Omental fat pad (tissue), 4 donors: ENCODE data around the gene SERPINA4. TPM values are rescaled to one million over a fixed set of nuclear protein-coding genes. Genes with fewer than 3 reads are reported as not detected.
"Not testable (repeated sequence)": the region's sequence is repeated elsewhere in the genome, so short reads cannot be mapped to it uniquely, and the experiment has no call there.

ENCODE experiments used
- ATAC-seq: fragments of 150-250 bp; one replicate; pipeline ENCODE4 v1.9.1; 2016; ENCODE audit warnings: mild to moderate bottlenecking, moderate library complexity; ENCODE audit not compliant: low FRiP score
- DNase-seq: peaks from one replicate; pipeline ENCODE4 v3.0.0-alpha.2; 2019; ENCODE audit warnings: low spot score
- total RNA-seq, 4 donors: library from RNA; depleted of rRNA; stranded (reverse); fragments of >200 nt; gene quantifications; one replicate each; pipeline ENCODE4 v1.1.0, GENCODE V29; 2016
- TF ChIP-seq, protein P1 (sequence below), 3 donors: fragments of 450-650 bp; IDR thresholded peaks; one replicate each; pipeline ENCODE4 v1.5.1; 2016 to 2017; ENCODE audit warnings: antibody characterized with exemption in 3 of 3, mild to moderate bottlenecking in 3 of 3, moderate library complexity in 2 of 3

The SERPINA4 gene
- total RNA-seq, 4 donors from 2014 or later: not detected

DNA sequence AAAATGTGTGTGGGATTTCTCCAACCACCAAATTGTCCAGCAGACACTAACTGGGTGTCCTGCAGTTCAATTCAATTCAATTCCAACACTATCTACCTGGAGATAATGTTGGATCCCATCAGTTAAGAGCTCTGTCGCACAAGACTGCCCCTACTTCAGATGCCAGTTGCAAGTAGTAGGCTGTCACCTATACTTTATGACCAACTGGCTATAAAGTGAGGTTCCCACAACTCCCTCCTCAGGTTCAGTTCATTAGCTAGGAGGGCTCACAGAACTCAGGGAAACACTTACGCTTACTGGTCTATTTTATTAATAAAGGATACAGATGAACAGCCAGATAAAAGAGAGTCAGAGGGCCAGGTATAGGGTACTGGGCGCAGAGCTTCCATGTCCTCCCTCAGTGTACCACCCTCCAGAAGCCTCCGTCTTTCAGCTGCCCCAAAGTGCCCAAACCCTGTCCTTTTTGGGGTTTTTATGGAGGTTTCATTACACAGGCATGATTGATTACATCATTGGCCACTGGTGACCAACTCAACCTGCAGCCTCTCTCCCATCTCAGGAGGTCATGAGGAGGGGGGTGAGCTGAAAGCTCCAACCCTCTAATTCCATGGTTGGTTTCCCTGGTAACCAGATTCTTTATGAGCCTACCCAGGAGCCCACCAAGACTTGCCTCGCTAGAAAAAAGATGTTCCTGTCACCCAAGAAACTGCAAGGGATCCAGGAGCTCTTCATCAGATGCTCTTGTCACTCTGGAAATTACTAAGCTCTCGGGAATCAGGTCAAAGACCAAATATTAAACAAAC lies 12.4 kb downstream of the SERPINA4 start:
- no peak for DNase-seq
- TF ChIP-seq, protein P1, sequence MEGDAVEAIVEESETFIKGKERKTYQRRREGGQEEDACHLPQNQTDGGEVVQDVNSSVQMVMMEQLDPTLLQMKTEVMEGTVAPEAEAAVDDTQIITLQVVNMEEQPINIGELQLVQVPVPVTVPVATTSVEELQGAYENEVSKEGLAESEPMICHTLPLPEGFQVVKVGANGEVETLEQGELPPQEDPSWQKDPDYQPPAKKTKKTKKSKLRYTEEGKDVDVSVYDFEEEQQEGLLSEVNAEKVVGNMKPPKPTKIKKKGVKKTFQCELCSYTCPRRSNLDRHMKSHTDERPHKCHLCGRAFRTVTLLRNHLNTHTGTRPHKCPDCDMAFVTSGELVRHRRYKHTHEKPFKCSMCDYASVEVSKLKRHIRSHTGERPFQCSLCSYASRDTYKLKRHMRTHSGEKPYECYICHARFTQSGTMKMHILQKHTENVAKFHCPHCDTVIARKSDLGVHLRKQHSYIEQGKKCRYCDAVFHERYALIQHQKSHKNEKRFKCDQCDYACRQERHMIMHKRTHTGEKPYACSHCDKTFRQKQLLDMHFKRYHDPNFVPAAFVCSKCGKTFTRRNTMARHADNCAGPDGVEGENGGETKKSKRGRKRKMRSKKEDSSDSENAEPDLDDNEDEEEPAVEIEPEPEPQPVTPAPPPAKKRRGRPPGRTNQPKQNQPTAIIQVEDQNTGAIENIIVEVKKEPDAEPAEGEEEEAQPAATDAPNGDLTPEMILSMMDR (IDR thresholded peaks at IDR 0.05): no peak
- ATAC-seq: no peak

DNA sequence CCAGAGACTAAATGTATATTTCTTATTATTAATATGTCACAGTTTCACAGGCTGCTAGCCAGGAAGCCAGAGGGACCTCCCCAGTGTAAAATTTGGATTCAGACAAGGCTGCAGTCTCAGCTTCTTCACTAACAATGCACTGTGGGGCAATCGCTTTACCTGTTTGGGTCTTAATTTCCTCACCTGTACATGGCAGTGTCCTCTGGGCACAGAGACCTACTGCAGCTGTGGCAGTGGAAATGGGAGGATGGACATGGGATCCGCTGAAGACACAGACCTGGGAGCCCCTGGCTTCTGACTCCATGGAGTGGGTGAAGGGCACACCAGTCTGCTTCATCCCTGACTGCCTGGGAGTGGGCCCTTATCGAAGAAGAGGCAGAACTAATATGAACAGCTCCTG lies 13.1 kb downstream of the SERPINA4 start:
- no peak for DNase-seq
- TF ChIP-seq, protein P1 (IDR thresholded peaks at IDR 0.05): no peak
- no peak for ATAC-seq

DNA sequence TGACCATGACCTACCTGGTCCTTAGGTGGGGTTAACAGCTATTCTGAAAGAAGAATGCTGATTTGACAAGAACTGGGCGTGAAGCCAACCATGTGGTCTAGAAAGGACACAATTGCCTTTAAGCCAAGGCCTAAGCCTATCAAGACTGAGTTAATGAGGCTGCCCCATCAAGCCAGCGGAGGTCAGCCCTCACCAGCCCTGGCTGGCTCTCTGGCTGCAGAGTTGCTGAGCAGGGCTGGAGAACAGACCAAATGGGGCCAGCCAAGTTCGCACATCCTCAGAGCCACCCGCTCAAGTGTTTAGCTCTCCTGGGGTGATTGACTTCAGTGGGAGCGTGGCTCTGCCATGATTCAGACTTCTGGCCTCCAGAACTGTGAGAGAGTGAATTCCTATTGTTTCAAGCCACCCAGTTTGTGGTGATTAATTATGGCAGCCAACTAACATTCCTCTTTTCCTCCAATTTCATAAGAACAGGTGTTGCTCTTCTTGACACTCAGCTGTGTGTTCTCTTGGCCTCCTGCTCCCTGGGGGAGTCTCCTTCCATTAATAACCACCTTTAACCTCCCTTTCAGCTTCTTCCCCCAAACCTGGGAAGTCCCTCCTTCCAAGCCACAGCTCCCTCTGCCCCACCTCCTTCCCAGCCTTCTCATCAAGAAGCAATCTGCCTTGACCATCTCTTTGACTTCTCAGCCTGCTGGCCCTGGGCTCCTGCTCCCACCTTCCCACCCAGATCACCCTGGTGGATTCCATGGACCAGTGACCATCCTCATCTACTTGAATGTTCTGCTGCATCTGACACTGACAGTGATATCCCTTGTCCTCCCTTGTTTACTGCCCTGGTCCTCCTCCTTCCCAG lies 14.7 kb downstream of the SERPINA4 start:
- TF ChIP-seq, protein P1 (IDR thresholded peaks at IDR 0.05): no peak
- ATAC-seq (no peak), DNase-seq (peak; percentile 9)

DNA sequence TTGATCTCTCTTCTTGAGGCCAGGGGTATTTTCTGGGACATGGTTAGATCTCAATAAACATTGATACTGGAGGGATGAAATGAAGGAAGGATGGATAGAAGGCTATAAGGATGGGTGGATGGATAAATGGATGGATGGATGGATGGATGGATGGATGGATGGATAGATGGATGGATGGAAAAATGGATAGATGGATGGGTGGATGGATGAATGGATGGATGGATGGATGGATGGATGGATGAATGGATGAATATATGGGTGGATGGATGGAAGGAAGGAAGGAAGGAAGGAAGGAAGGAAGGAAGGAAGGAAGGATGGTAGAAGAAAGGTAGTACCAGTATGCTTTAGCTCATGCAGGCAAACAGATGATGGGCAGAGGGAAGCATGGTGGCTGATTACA lies 16.2 kb downstream of the SERPINA4 start:
- not testable (repeated sequence) for ATAC-seq, DNase-seq

DNA sequence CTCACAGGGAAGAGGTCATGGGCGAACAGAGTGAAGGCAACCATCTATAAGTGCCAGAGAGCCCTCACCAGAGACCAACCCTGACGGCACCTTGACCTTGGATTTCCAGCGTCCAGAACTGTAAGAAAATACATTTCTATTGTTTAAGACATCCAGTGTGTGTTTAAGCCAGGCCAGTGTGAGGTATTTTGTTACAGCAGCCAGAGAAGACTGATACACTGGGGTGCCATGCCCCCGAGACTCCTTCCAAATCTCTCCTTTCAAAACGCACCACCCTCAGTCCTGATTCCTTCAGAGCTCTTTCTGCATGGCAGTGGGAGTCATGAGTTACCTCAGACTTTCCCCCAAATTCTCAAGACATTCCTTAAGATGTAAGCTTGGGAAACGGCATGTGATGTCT lies 17.5 kb downstream of the SERPINA4 start:
- TF ChIP-seq, protein P1 (IDR thresholded peaks at IDR 0.05): no peak
- no peak for ATAC-seq
- no peak for DNase-seq

DNA sequence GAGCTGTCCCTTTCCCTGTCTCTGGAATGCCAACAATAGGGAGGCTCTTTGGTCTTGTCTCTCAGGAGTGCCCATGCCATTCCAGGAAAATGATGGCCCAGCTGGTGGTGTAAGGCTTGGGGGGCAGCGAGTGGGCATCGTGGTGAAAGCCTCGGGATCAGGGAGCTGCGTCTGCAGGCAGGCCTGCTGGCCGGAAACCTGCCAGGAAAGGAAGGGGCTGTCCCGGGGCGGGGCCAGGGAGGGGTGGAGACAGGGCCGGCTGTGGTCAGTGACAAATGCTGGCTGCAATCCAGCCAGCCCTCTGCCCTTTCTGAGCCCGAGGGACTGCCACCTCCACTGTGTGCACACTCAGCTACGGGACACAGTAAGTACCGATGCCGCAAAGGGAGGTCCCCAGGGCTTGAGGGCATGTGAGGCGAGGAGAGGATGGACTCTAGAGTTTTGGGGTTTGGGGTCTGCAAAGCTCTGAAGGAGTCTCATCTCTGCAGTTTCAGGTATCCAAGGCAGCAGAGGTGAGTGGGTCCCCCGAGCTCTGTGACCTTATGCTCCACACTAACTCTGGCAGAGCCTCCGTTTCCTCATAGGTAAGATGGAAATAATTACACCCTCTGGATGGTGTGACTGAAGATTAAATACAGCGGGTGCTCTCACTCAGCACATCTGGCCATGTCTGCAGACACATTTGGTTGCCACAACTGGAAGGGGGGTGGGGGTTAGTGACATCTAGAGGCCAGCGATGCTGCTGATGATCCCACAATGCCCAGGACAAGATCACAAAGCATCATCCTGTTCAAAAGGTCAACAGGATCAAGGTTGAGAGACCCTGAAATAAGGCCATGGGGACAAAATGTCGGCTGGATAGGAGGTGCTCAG lies 20.1 kb downstream of the SERPINA4 start, which contains the start of gene SERPINA5:
Gene SERPINA5, plus strand, starts transcription at position 300 of the 873 bp plus-strand sequence. CDS start 5,937 bp downstream, outside the sequence.
- ATAC-seq: no peak
- TF ChIP-seq, protein P1 (IDR thresholded peaks at IDR 0.05): no peak

More for the DNA sequence above, 20.1 kb downstream of the SERPINA4 start, which contains the start of gene SERPINA5:
- no peak for DNase-seq
